Activated T-cell treated with anti-CD3 and anti-CD28 coated beads, Interleukin-2, amount 50 U/mL, for 72 hours (primary cell): ENCODE measurements around the gene C1orf174. TPM values are rescaled to one million over a fixed set of nuclear protein-coding genes. Genes with fewer than 3 reads are reported as not detected.
A peak's percentile ranks its signal among the peaks of the same experiment; 100 is the strongest.

Experiments used
- ATAC-seq, 2 donors: fragments of 150-1000 bp; cut with Tn5 transposase; replicated peaks in 1 of 2; 2 replicates each; pipeline ENCODE4 v1.10.0; 2021; ENCODE audit warnings: moderate library complexity in 2 of 2, mild to moderate bottlenecking in 1 of 2
- DNase-seq, 2 donors: peaks; one replicate each; pipeline ENCODE4 v3.0.0; 2021 to 2022; ENCODE audit warnings: mixed read lengths in 1 of 2
- H3K27ac Mint-ChIP-seq: one replicate; pipeline ENCODE4 v1.8.0; 2022; ENCODE audit warnings: mild to moderate bottlenecking, moderate library complexity, mixed read lengths
- H3K27me3 Mint-ChIP-seq: one replicate; pipeline ENCODE4 v1.8.0; 2022; ENCODE audit warnings: low read depth, mixed read lengths
- H3K36me3 Mint-ChIP-seq, 2 donors: one replicate each; pipeline ENCODE4 v1.8.0; 2022; ENCODE audit warnings: mixed read lengths in 2 of 2, mild to moderate bottlenecking in 1 of 2; ENCODE audit not compliant: insufficient read depth in 2 of 2
- H3K4me1 Mint-ChIP-seq: one replicate; pipeline ENCODE4 v1.8.0; 2022; ENCODE audit warnings: low read depth, mixed read lengths
- H3K4me3 Mint-ChIP-seq, 2 donors: one replicate each; pipeline ENCODE4 v1.8.0; 2022; ENCODE audit warnings: mild to moderate bottlenecking in 2 of 2, mixed read lengths in 2 of 2, moderate library complexity in 2 of 2
- H3K9me3 Mint-ChIP-seq, 2 donors: one replicate each; pipeline ENCODE4 v1.8.0; 2022; ENCODE audit warnings: mixed read lengths in 2 of 2
- total RNA-seq, 2 donors: library from RNA; stranded (reverse); gene quantifications; one replicate each; pipeline ENCODE4 v1.2.3, GENCODE V29; 2022

C1orf174 gene
- total RNA-seq, 2 donors from 2014 or later, result 30.8 to 43.7 TPM

DNA sequence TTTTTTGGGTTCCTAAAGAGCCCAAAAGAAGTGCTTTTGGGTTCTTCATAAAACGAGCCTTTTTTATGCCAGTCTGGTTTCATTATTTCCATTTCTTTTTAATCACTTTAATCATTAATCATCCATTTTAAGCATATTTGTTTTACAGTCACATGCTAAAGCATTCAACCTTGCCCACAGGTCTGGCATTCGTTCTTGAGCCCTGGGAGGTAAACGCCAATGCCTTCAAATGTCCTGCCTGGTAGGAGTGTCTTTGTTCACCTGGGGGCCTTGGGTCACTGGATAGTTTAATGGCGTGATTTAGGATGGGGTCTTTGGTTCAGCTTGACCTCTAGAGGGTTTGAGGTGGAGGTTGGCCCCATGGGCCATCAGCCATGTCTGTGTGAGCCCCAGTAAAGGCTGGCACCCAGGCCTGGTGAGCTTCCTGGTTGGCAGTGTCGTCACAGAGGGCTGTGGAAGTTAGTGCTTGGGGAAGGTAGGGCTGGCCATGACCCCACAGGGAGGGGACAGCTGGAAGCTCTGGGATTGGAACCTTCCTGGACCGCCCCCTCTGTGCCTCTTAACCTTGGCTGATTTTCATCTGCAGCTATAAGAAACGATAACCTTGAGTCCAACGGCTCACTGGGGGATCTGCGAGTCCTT is 20.2 kb downstream of the C1orf174 start:
- Mint-ChIP-seq H3K27me3 (no peaks in the 10 kb centered on the region), H3K4me3 (no peak overlapping the region), H3K36me3 (peaks cover 5 to 21% of the 10 kb centered on the region in 2 donors), H3K9me3 (no peaks in the 10 kb centered on the region), H3K4me1 (peaks cover 8% of the 10 kb centered on the region), H3K27ac (no peak overlapping the region)
- DNase-seq (no peak), ATAC-seq (no peak)

DNA sequence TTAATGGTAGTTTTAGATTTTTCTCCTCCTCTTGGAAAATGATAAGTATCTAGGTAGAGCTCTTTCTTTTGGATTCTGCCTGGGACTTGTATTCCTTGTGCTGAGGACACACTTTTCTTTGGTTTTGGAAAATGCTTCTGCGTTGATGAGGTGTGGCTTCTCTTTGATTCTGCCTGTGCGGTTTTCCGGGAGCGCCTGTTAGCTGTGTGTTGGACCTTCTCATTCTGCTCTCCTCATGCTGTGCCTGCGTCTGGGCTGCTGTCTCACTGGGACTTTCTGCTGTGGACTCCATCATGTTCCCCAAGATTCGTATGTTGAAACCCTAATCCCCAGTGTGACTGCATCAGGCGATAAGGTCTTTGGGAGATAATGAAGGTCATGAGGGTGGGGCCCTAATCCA is 21.0 kb downstream of the C1orf174 start:
- Mint-ChIP-seq H3K4me3 (no peak overlapping the region), H3K9me3 (no peaks in the 10 kb centered on the region), H3K27me3 (no peaks in the 10 kb centered on the region), H3K36me3 (peaks cover 5 to 20% of the 10 kb centered on the region in 2 donors), H3K4me1 (peaks cover 3% of the 10 kb centered on the region), H3K27ac (no peak overlapping the region)
- DNase-seq (no peak), ATAC-seq (no peak)

DNA sequence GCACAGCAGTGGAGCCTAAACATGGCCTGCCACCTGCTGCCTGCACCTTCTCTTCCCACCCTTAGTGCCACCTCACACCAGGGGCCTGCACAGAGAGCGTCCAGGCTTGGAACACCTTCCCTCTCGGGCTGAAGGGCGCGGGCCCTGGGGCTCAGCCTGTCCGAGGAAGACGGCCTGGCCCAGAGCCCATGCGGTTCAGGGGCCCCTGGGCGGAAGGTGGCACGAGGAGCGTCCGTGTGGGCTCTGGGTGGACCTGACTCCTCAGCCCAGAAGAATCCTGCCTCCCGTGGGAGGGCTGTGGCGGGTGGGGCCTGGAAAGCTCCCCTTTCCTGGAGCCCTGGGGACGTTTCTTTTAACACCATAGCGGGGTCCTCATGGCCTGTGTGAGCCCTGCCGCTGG is 23.4 kb downstream of the C1orf174 start:
- Mint-ChIP-seq H3K36me3 (peaks cover 5 to 20% of the 10 kb centered on the region in 2 donors), H3K27ac (no peak overlapping the region), H3K4me3 (no peak overlapping the region), H3K9me3 (no peaks in the 10 kb centered on the region), H3K27me3 (no peaks in the 10 kb centered on the region), H3K4me1 (peaks cover 3% of the 10 kb centered on the region)
- ATAC-seq, result no peak
- no peak for DNase-seq

- no peak overlapping the region for H3K27ac Mint-ChIP-seq
- H3K36me3 Mint-ChIP-seq, result peaks cover 5 to 20% of the 10 kb centered on the region in 2 donors
- ATAC-seq (no peak), DNase-seq (no peak)
- H3K9me3 Mint-ChIP-seq, result no peaks in the 10 kb centered on the region
- no peaks in the 10 kb centered on the region for H3K4me1 Mint-ChIP-seq
- no peak overlapping the region for H3K4me3 Mint-ChIP-seq
- no peaks in the 10 kb centered on the region for H3K27me3 Mint-ChIP-seq
Observed at GRCh38 chr1:3874736-3875135, 25.3 kb downstream of the C1orf174 start.

GRCh38 chr1:3872546-3872945 is 27.5 kb downstream of the C1orf174 start:
- no peak for ATAC-seq
- DNase-seq, result no peak
- H3K4me3 Mint-ChIP-seq, result no peak overlapping the region
- H3K27ac Mint-ChIP-seq, result no peak overlapping the region
- no peaks in the 10 kb centered on the region for H3K4me1 Mint-ChIP-seq
- peaks cover 0 to 1% of the 10 kb centered on the region in 2 donors for H3K9me3 Mint-ChIP-seq
- H3K36me3 Mint-ChIP-seq, result peaks cover 4 to 16% of the 10 kb centered on the region in 2 donors
- H3K27me3 Mint-ChIP-seq, result no peaks in the 10 kb centered on the region

DNA sequence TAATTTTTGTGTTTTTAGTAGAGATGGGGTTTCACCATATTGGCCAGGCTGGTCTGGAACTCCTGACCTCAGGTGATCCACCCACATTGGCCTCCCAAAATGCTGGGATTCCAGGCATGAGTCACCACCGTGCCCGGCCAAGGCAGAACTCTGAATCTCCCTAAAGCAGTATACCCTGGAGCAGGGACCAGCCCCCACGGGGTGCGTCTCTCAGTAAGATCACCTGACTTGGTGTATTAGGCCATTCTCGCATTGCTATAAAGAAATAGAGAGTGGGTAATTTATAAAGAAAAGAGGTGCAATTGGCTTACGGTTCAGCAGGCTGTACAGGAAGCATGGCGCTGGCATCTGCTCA is 28.6 kb downstream of the C1orf174 start:
- Mint-ChIP-seq H3K36me3 (peaks cover 5 to 16% of the 10 kb centered on the region in 2 donors), H3K4me1 (no peaks in the 10 kb centered on the region), H3K9me3 (peaks cover 0 to 1% of the 10 kb centered on the region in 2 donors), H3K27me3 (no peaks in the 10 kb centered on the region), H3K4me3 (no peak overlapping the region), H3K27ac (no peak overlapping the region)
- no peak for DNase-seq
- ATAC-seq, result no peak

- DNase-seq, result no peak
- Mint-ChIP-seq H3K4me3 (no peak overlapping the region), H3K27ac (no peak overlapping the region), H3K4me1 (no peaks in the 10 kb centered on the region), H3K27me3 (no peaks in the 10 kb centered on the region), H3K9me3 (peaks cover 0 to 1% of the 10 kb centered on the region in 2 donors), H3K36me3 (peaks cover 3 to 10% of the 10 kb centered on the region in 2 donors)
- no peak for ATAC-seq
Observed at GRCh38 chr1:3869751-3870301, 30.2 kb downstream of the C1orf174 start.

DNA sequence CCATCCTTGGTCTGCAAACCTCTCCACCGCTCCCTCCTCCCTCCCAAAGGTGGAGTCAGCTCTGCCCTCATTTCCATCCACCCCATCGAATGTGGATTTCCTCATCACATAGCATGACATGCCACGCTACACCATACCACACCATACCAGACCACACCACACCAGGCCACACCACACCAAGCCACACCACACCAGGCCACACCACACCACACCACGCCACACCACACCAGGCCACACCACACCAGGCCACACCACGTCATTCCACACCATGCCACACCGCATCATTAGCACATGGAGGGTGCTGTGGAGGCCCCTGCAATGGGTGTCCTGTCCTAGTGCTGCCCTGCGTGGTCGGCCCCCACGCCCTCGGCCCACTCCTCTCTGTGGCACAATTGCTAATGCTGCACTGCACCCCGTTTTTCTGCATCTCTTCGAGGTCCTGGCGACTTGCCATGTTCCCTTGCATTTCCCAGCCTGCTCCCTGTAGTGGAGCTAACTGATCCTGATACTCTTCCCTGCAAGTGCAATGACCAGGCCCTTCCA is 31.5 kb downstream of the C1orf174 start:
- Mint-ChIP-seq H3K9me3 (peaks cover 0 to 1% of the 10 kb centered on the region in 2 donors), H3K4me3 (no peak overlapping the region), H3K36me3 (peaks cover 3 to 10% of the 10 kb centered on the region in 2 donors), H3K4me1 (no peaks in the 10 kb centered on the region), H3K27me3 (no peaks in the 10 kb centered on the region), H3K27ac (no peak overlapping the region)
- ATAC-seq (no peak), DNase-seq (no peak)

DNA sequence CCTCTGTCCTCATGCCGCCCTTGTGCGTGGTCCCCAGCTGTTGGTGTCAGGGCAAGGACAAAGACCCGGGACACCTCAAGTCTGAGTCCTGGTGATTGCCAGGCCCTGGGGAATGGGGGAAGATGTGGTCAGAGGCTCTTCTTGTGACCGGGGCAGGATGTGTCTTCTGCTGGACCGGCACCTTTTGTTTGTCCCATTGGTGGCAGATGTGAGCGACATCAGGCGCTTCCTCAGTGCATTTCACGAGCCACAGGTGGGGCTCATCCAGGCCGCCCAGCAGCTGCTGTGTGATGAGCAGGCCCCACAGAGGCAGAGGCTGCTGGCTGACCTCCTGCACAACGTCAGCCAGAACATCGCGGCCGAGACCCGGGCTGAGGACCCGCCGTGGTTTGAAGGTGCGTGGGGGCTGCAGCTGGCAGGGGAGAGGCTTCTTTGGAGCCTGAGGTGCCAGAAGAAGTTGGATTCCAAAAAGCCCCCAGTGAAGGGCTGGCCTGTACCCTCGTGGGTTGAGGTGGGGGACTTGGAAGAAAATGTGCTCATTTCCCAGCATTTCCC is 34.4 kb downstream of the C1orf174 start:
- H3K36me3 Mint-ChIP-seq, result peaks cover 3 to 8% of the 10 kb centered on the region in 2 donors
- DNase-seq (no peak), ATAC-seq (no peak)
- no peaks in the 10 kb centered on the region for H3K27me3 Mint-ChIP-seq
- H3K4me3 Mint-ChIP-seq, result no peak overlapping the region
- peaks cover 0 to 1% of the 10 kb centered on the region in 2 donors for H3K9me3 Mint-ChIP-seq
- H3K27ac Mint-ChIP-seq, result no peak overlapping the region
- H3K4me1 Mint-ChIP-seq, result no peaks in the 10 kb centered on the region

DNA sequence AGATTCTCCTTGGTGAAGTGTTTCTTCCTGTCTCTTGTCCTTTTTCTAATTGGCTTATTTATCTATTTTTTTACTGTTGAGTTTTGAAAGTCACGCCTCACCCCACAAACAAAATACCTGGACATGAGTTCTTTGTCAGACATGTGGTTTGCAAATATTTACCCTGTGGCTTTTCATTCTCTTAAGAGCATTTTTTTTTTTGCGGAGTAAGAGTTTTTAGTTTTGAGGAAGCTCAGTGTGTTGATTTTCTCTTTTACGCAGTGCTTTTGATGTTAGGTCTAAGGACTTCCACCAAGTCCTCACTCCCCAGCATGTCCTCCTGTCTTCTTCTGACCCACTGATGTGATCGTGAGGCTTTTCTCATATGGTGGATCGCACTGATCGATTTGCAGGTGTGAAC is 35.2 kb downstream of the C1orf174 start:
- ATAC-seq (no peak), DNase-seq (no peak)
- no peaks in the 10 kb centered on the region for H3K4me1 Mint-ChIP-seq
- peaks cover 3 to 8% of the 10 kb centered on the region in 2 donors for H3K36me3 Mint-ChIP-seq
- H3K9me3 Mint-ChIP-seq, result peaks cover 0 to 1% of the 10 kb centered on the region in 2 donors
- H3K27ac Mint-ChIP-seq, result peak overlapping the region; percentile 60
- no peak overlapping the region for H3K4me3 Mint-ChIP-seq
- H3K27me3 Mint-ChIP-seq, result no peaks in the 10 kb centered on the region

DNA sequence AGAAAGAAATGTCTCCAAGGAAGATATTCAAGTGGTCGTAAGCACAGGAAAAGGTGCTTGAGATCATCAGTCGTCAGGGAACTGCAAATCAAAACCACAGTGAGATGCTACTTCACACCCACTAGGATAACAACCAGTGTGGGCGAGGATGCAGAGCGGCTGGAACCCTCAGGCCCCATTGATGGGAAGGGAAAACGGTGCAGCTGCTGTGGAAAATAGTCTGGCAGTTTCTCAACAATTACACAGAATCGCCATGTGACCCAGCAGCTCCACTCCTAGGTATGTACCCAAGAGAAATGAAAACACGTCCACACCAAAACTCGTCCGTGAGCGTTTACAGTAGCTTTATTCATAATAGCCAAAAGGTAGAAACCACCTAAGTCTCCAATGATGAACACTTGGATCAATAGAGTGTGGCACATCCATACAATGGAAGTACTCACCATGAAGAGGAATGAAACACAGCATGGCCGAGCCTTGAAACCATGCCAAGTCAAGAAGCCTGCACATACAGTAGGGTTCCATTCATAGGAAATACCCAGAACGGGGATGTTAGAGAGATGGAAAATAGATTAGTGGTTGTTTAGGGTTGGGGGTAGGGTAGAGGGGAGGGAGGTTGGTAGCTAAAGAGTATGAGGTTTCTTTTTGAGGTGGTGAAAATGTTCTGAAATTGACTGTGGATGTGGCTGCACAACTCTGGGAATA is 36.7 kb downstream of the C1orf174 start:
- DNase-seq, result no peak
- no peak overlapping the region for H3K4me3 Mint-ChIP-seq
- peaks cover 0 to under 1% of the 10 kb centered on the region in 2 donors for H3K9me3 Mint-ChIP-seq
- H3K27me3 Mint-ChIP-seq, result no peaks in the 10 kb centered on the region
- H3K27ac Mint-ChIP-seq, result no peak overlapping the region
- no peak for ATAC-seq
- peaks cover 9% of the 10 kb centered on the region for H3K4me1 Mint-ChIP-seq
- H3K36me3 Mint-ChIP-seq, result peaks cover 1 to 2% of the 10 kb centered on the region in 2 donors

GRCh38 chr1:3858231-3858981 is 41.7 kb downstream of the C1orf174 start:
- DNase-seq (peak in 1 of 2 donors; percentile 9), ATAC-seq (no peak)
- H3K4me3 Mint-ChIP-seq, result peak overlapping the region; percentile 95 to 97
- H3K4me1 Mint-ChIP-seq, result peaks cover 33% of the 10 kb centered on the region
- H3K9me3 Mint-ChIP-seq, result no peaks in the 10 kb centered on the region
- H3K36me3 Mint-ChIP-seq, result no peaks in the 10 kb centered on the region
- no peak overlapping the region for H3K27ac Mint-ChIP-seq
- no peaks in the 10 kb centered on the region for H3K27me3 Mint-ChIP-seq

DNA sequence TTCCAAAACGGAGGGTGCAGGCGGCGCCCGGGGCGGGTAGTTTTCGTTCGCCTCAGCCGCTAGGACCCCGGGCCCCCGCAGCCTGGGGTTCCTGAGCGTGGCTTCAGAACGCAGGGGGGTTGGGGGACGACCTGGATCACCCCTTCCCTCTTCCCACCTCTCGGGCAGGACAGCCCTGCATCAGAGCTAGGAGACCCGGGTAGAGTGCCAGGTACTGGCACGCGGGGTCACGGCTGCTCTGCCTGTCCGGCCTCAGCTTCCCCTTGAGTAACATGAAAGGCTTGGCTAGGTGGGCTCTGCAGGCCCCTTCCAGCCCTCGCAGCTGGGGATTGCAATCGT is 42.3 kb downstream of the C1orf174 start:
- peak overlapping the region; percentile 95 to 97 for H3K4me3 Mint-ChIP-seq
- no peaks in the 10 kb centered on the region for H3K27me3 Mint-ChIP-seq
- ATAC-seq, result no peak
- H3K36me3 Mint-ChIP-seq, result no peaks in the 10 kb centered on the region
- no peak overlapping the region for H3K27ac Mint-ChIP-seq
- peaks cover 35% of the 10 kb centered on the region for H3K4me1 Mint-ChIP-seq
- DNase-seq, result no peak
- H3K9me3 Mint-ChIP-seq, result no peaks in the 10 kb centered on the region
